Sigmoid colon (tissue), 7 donors: ENCODE results near the gene EHD2. TPM values are rescaled to one million over a fixed set of nuclear protein-coding genes. Genes with fewer than 3 reads are reported as not detected.

Experiments used
- DNase-seq: peaks from one replicate; pipeline ENCODE4 v3.0.0-alpha.2; 2019
- H3K27ac ChIP-seq, 4 donors: fragments of 200-600 bp; sonication (generic); one replicate each; pipeline ENCODE4 v1.5.1; 2016 to 2019; ENCODE audit warnings: mild to moderate bottlenecking in 1 of 4
- H3K27me3 ChIP-seq, 3 donors: fragments of 200-600 bp; sonication (generic); one replicate each; pipeline ENCODE4 v1.5.1; 2019; ENCODE audit warnings: mild to moderate bottlenecking in 1 of 3
- H3K36me3 ChIP-seq, 4 donors: fragments of 200-600 bp; sonication (generic); one replicate each; pipeline ENCODE4 v1.5.1; 2016 to 2019
- H3K4me1 ChIP-seq, 4 donors: fragments of 200-600 bp; sonication (generic); one replicate each; pipeline ENCODE4 v1.5.1; 2017 to 2019
- H3K4me3 ChIP-seq, 4 donors: fragments of 200-600 bp; sonication (generic); one replicate each; pipeline ENCODE4 v1.5.1; 2017 to 2019; ENCODE audit warnings: mild to moderate bottlenecking in 2 of 4, moderate library complexity in 1 of 4
- H3K9me3 ChIP-seq, 4 donors: fragments of 200-600 bp in 3 of 4; sonication (generic) in 3 of 4; one replicate each; pipeline versions ENCODE4 v1.5.1 to v1.6.1; 2013 to 2019
- CTCF ChIP-seq, 4 experiments: fragments of 450-650 bp in 3 of 4; fragments of 200-600 bp in 1 of 4; IDR thresholded peaks; one replicate each; pipeline ENCODE4 v1.5.1; 2016 to 2019; ENCODE audit warnings: antibody characterized with exemption in 4 of 4, mild to moderate bottlenecking in 3 of 4, moderate library complexity in 2 of 4
- EP300 ChIP-seq, 4 donors: sonication (generic); formaldehyde crosslinking; IDR thresholded peaks; one replicate each; pipeline ENCODE4 v1.6.1; 2017; ENCODE audit warnings: antibody characterized with exemption in 4 of 4
- POLR2A ChIP-seq, 2 donors: fragments of 450-650 bp; IDR thresholded peaks; one replicate each; pipeline ENCODE4 v1.6.1; 2016; ENCODE audit warnings: antibody characterized with exemption in 2 of 2, mild to moderate bottlenecking in 2 of 2, moderate library complexity in 2 of 2
- POLR2AphosphoS5 ChIP-seq, 4 donors: sonication (generic); formaldehyde crosslinking; IDR thresholded peaks; one replicate each; pipeline ENCODE4 v1.6.1; 2017; ENCODE audit warnings: antibody characterized with exemption in 4 of 4
- WGBS, 2 donors: extraction: QIAGEN DNeasy Blood & Tissue Kit; methylation state at CpG; one replicate each; pipeline ENCODE4 v1.1.7; 2013; 5-methylcytosine and 5-hydroxymethylcytosine counted together
- intact Hi-C: fragments of 100-400 bp; cut with DNase I; formaldehyde crosslinking; loops from one replicate; pipeline ENCODE4 v1.15.1; 2023
- polyA plus RNA-seq, 3 donors: library from polyadenylated mRNA; stranded (reverse); fragments of 200-250 nt; gene quantifications; one replicate each; pipeline ENCODE4 v1.2.3, GENCODE V29; 2013
- total RNA-seq, 4 donors: library from RNA; depleted of rRNA; stranded (reverse); fragments of >200 nt; gene quantifications; one replicate each; pipeline ENCODE4 v1.1.0, GENCODE V29; 2016
- donor health status: healthy with polysubstance abuse.
- donor health status: Bipolar disorder and iron deficiency.
- donor health status: healthy.

Gene EHD2
- total and polyA plus RNA-seq, 7 donors, result 3.5 to 184 (median 41.8) TPM

- intact Hi-C loops, result no loop called here
- DNase-seq, result no peak
- Histone ChIP-seq H3K27ac (no peak overlapping the region), H3K4me1 (peaks cover 0 to 32% (median 22%) of the 10 kb centered on the region in 4 donors), H3K9me3 (no peaks in the 10 kb centered on the region), H3K4me3 (no peak overlapping the region), H3K36me3 (peaks cover 55 to 73% (median 61%) of the 10 kb centered on the region in 4 donors), H3K27me3 (no peaks in the 10 kb centered on the region)
- TF ChIP-seq EP300 (IDR thresholded peaks at IDR 0.05) (no peak), POLR2A (IDR thresholded peaks at IDR 0.05) (no peak), POLR2AphosphoS5 (IDR thresholded peaks at IDR 0.05) (no peak), CTCF (IDR thresholded peaks at IDR 0.05) (no peak)
- WGBS, 2 donors, result 50 to 77% methylated on average over 3 of the region's 3 CpGs
Observed at GRCh38 chr19:47749326-47749725, 36.1 kb downstream of the EHD2 start.

- DNase-seq, result no peak
- Histone ChIP-seq H3K9me3 (no peaks in the 10 kb centered on the region), H3K27me3 (no peaks in the 10 kb centered on the region), H3K27ac (no peak overlapping the region), H3K4me3 (no peak overlapping the region), H3K4me1 (peaks cover 0 to 27% (median 18%) of the 10 kb centered on the region in 4 donors), H3K36me3 (peaks cover 69 to 87% (median 76%) of the 10 kb centered on the region in 4 donors)
- 93 to 95% methylated on average over 18 of the region's 18 CpGs for WGBS, 2 donors
- TF ChIP-seq CTCF (IDR thresholded peaks at IDR 0.05) (no peak), EP300 (IDR thresholded peaks at IDR 0.05) (no peak), POLR2A (IDR thresholded peaks at IDR 0.05) (no peak), POLR2AphosphoS5 (IDR thresholded peaks at IDR 0.05) (no peak)
- intact Hi-C loops, result no loop called here
Observed at GRCh38 chr19:47750752-47751151, 37.5 kb downstream of the EHD2 start.

- Histone ChIP-seq H3K27me3 (no peaks in the 10 kb centered on the region), H3K9me3 (no peaks in the 10 kb centered on the region), H3K4me3 (no peak overlapping the region), H3K4me1 (peaks cover 0 to 11% (median 5%) of the 10 kb centered on the region in 4 donors), H3K27ac (no peak overlapping the region), H3K36me3 (peaks cover 85 to 98% (median 94%) of the 10 kb centered on the region in 4 donors)
- intact Hi-C loops, result no loop called here
- WGBS, 2 donors, result 83 to 87% methylated on average over 27 of the region's 27 CpGs
- TF ChIP-seq CTCF (IDR thresholded peaks at IDR 0.05) (no peak), POLR2A (IDR thresholded peaks at IDR 0.05) (no peak), EP300 (IDR thresholded peaks at IDR 0.05) (no peak), POLR2AphosphoS5 (IDR thresholded peaks at IDR 0.05) (no peak)
- DNase-seq, result no peak
Observed at GRCh38 chr19:47752440-47753211, 39.4 kb downstream of the EHD2 start.

GRCh38 chr19:47754206-47755064, 41.2 kb downstream of the EHD2 start:
- no peaks in the 10 kb centered on the region for H3K9me3 ChIP-seq
- H3K27ac ChIP-seq, result no peak overlapping the region
- TF ChIP-seq EP300 (IDR thresholded peaks at IDR 0.05), result no peak
- TF ChIP-seq POLR2AphosphoS5 (IDR thresholded peaks at IDR 0.05), result no peak
- no peak for TF ChIP-seq CTCF (IDR thresholded peaks at IDR 0.05)
- no peak for TF ChIP-seq POLR2A (IDR thresholded peaks at IDR 0.05)
- H3K4me3 ChIP-seq, result no peak overlapping the region
- DNase-seq, result no peak
- H3K4me1 ChIP-seq, result no peaks in the 10 kb centered on the region
- 86 to 88% methylated on average over 37 of the region's 37 CpGs for whole genome bisulfite sequencing, 2 donors
- no peaks in the 10 kb centered on the region for H3K27me3 ChIP-seq
- intact Hi-C loops, result no loop called here
- H3K36me3 ChIP-seq, result peaks cover 77 to 100% (median 89%) of the 10 kb centered on the region in 4 donors
